Epithelial cell of umbilical artery (primary cell): Measurements from ENCODE around the gene SCFD1. TPM values are rescaled to one million over a fixed set of nuclear protein-coding genes. Genes with fewer than 3 reads are reported as not detected.

Experiments
- total RNA-seq: library from RNA; depleted of rRNA; stranded (reverse); fragments of >200 nt; gene quantifications from 2 replicates; pipeline ENCODE4 v1.2.3, GENCODE V29; 2014

Gene SCFD1, protein sequence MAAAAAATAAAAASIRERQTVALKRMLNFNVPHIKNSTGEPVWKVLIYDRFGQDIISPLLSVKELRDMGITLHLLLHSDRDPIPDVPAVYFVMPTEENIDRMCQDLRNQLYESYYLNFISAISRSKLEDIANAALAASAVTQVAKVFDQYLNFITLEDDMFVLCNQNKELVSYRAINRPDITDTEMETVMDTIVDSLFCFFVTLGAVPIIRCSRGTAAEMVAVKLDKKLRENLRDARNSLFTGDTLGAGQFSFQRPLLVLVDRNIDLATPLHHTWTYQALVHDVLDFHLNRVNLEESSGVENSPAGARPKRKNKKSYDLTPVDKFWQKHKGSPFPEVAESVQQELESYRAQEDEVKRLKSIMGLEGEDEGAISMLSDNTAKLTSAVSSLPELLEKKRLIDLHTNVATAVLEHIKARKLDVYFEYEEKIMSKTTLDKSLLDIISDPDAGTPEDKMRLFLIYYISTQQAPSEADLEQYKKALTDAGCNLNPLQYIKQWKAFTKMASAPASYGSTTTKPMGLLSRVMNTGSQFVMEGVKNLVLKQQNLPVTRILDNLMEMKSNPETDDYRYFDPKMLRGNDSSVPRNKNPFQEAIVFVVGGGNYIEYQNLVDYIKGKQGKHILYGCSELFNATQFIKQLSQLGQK
- total RNA-seq: 68.5 and 79.9 TPM in 2 replicates

DNA sequence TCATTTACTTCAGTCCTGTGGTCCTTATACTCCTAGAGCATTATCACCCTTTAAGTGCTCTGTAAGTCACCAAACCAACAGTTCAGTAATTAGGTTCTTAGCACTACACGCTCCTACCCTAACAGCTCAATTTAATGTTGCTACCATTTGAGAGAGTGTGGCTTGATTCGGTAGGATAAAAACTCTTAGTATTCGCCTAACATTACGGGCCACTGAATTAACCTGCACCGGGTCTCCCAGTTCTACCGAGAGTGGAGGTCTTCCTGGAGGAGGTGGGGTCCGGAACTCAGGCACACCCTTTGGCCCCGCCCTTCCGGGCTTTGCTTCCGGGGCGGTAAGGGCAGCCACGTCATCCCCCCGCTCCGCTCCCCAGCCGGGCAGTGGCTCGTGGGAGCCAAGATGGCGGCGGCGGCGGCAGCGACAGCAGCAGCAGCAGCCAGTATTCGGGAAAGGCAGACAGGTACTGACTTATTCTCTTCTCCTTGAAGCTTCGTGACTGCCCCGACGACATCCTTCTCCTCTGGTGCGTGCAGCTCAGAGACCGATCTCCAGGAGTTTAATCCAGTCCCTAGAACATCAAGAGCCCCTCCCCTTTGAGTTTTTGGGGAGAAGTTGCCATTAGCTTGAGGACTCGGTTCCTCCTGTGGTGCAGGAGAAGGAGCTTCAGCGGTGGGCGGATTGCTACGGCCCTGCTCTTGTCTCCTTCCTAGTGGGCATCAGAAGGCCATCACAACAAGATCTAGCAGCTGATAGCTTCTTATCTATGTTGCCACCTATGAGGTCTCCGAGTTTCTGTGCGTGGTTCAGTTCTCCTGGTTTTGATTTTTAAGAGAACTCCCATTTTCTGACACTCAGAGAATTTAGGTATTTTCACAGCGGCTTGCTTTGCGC, at the start of gene SCFD1:
Gene SCFD1, plus strand, starts transcription at position 380 of the 891 bp plus-strand sequence. Its CDS starts 20 bp downstream, at position 400.

Other genes starting within 250 kb of the SCFD1 start
- gene G2E3, start 63.2 kb upstream of the SCFD1 start, total RNA-seq: 22.1 and 30.2 TPM in 2 replicates